ENCODE data around the gene DCDC1. TPM values are rescaled to one million over a fixed set of nuclear protein-coding genes. Genes with fewer than 3 reads are reported as not detected.

The DCDC1 gene
- total RNA-seq, 1 experiment from 2014 or later = 0.68 TPM

DNA sequence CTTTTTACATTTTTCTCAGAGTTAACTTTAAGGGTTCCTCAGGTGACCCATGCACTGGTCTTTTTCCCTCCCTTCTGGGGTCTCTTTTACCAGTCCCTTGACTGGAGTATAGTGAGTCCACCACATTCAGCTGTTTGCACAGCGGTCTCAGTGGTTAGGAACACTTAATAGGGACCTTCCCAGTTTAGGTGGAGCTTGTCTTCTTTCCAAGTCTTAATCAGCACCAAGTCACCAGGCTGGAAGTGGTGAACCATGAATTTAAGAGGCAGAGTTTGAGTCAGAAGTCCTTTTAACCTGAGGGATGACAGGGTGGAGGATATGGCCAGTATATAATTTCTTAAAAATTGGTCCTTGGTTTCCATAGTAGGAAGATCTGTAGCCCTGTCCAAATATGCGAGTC is 433.7 kb downstream of the DCDC1 start:
- no TSS peak for BruUV-seq (replicated peaks)
- no peak for DNase-seq
- no peak overlapping the region for H3K4me3 Mint-ChIP-seq (ENCODE audit: low read depth, unreplicated experiment)
- no peak overlapping the region for H3K27ac Mint-ChIP-seq (ENCODE audit: unreplicated experiment)
- H3K27me3 Mint-ChIP-seq (ENCODE audit: unreplicated experiment) = no peaks in the 10 kb centered on the region
- no peaks in the 10 kb centered on the region for H3K4me1 Mint-ChIP-seq (ENCODE audit: low read depth, unreplicated experiment)
- H3K9me3 Mint-ChIP-seq (ENCODE audit: low read depth, unreplicated experiment) = no peaks in the 10 kb centered on the region
- H3K36me3 Mint-ChIP-seq (ENCODE audit: insufficient read depth, unreplicated experiment) = no peaks in the 10 kb centered on the region
- TF ChIP-seq, protein P1, sequence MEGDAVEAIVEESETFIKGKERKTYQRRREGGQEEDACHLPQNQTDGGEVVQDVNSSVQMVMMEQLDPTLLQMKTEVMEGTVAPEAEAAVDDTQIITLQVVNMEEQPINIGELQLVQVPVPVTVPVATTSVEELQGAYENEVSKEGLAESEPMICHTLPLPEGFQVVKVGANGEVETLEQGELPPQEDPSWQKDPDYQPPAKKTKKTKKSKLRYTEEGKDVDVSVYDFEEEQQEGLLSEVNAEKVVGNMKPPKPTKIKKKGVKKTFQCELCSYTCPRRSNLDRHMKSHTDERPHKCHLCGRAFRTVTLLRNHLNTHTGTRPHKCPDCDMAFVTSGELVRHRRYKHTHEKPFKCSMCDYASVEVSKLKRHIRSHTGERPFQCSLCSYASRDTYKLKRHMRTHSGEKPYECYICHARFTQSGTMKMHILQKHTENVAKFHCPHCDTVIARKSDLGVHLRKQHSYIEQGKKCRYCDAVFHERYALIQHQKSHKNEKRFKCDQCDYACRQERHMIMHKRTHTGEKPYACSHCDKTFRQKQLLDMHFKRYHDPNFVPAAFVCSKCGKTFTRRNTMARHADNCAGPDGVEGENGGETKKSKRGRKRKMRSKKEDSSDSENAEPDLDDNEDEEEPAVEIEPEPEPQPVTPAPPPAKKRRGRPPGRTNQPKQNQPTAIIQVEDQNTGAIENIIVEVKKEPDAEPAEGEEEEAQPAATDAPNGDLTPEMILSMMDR (IDR thresholded peaks at IDR 0.05; ENCODE audit: unreplicated experiment) = no peak
- CTCF ChIA-PET = interaction anchor here (0.6 kb wide), 1 partner anchor 1404 kb away, joined by 3 read pairs; no protein-coding TSS in a partner anchor
- intact Hi-C loops (cut with micrococcal nuclease; ENCODE audit: unreplicated experiment) = no loop called here

DNA sequence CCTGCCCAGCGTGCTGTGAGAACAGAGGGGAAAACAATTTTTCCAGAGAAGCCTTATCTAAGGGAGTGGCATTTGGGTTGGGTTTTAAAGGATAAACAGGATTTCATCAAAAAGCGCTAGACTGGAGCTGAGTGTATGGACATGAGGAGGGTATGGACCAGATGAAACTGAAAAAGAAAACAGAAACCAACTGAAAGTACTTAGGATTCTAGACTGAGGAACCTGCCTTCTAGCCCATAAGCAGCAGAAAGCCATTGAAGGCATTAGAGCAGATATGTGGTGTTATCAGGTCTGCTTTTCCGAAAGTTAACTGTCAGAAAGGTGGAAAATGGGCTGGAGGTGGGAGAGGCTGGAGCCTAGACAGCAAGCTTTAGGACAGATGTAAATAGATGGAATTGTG is 443.4 kb downstream of the DCDC1 start:
- DNase-seq = no peak
- H3K9me3 Mint-ChIP-seq (ENCODE audit: low read depth, unreplicated experiment) = no peaks in the 10 kb centered on the region
- H3K27ac Mint-ChIP-seq (ENCODE audit: unreplicated experiment) = no peak overlapping the region
- CTCF ChIA-PET = no interaction called here
- no peak overlapping the region for H3K4me3 Mint-ChIP-seq (ENCODE audit: low read depth, unreplicated experiment)
- H3K4me1 Mint-ChIP-seq (ENCODE audit: low read depth, unreplicated experiment) = no peaks in the 10 kb centered on the region
- intact Hi-C loops (cut with micrococcal nuclease; ENCODE audit: unreplicated experiment) = no loop called here
- H3K36me3 Mint-ChIP-seq (ENCODE audit: insufficient read depth, unreplicated experiment) = no peaks in the 10 kb centered on the region
- TF ChIP-seq, protein P1 (IDR thresholded peaks at IDR 0.05; ENCODE audit: unreplicated experiment) = no peak
- no TSS peak for BruUV-seq (replicated peaks)
- peaks cover 13% of the 10 kb centered on the region for H3K27me3 Mint-ChIP-seq (ENCODE audit: unreplicated experiment)

DNA sequence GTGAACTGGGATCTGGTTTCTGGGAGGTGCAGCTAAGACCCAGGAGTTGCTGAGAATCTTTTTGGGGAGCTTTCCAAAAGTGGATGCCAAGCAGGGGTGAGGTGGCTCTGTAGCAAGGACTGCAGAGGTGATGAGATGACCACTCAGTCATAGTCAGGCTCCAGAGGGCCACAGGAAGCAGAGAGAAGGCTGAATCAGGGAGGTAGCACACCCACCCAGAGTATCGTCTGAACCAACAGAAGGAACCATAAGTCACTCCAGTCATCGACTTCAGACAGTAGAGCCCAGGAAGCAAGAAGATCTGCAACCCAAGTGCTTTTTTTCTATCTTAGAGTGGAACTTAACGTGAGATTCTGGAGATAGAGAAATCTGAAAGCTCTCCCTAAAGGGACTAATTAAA is 447.7 kb downstream of the DCDC1 start:
- no peak for DNase-seq
- no peak overlapping the region for H3K27ac Mint-ChIP-seq (ENCODE audit: unreplicated experiment)
- TF ChIP-seq, protein P1 (IDR thresholded peaks at IDR 0.05; ENCODE audit: unreplicated experiment) = no peak

DNA sequence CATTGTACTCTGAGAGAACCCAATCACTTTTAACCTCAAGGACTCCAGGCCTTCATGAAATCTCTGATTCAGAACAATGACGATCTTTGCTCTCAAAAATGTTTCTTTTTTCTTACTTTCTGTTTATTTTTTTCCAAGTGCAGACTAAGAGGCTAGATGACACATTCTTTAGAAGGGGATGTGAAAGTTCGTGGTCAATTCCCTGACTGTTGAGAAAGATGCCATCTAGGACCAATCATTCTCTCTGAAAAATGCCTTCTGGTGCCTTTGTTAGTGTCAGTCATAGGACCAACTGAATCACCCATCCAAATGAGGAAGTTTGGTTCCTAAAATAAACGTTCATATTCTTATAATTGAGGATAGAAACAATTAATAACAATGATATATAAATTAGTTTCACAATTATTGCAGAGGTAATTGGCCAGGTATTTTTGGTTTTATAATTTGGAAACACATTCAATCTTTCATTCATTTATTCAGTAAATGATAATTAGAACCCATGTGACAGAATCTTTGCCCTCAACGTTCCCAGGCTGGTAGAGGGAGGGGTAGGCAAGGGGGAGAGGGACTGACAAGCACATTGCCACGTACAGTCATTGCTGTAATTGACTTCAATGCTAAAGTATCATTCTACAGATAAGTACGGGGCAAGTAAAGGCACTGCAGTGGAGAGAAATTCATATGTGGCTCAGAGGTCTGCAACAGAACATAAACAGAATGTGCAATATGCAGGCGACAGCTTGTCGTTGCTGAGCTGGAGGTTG is 450.0 kb downstream of the DCDC1 start:
- Mint-ChIP-seq H3K36me3 (ENCODE audit: insufficient read depth, unreplicated experiment) (no peaks in the 10 kb centered on the region), H3K4me1 (ENCODE audit: low read depth, unreplicated experiment) (no peaks in the 10 kb centered on the region), H3K27ac (ENCODE audit: unreplicated experiment) (no peak overlapping the region), H3K9me3 (ENCODE audit: low read depth, unreplicated experiment) (no peaks in the 10 kb centered on the region), H3K4me3 (ENCODE audit: low read depth, unreplicated experiment) (no peak overlapping the region), H3K27me3 (ENCODE audit: unreplicated experiment) (peaks cover 24% of the 10 kb centered on the region)
- no TSS peak for BruUV-seq (replicated peaks)
- CTCF ChIA-PET = no interaction called here
- TF ChIP-seq, protein P1 (IDR thresholded peaks at IDR 0.05; ENCODE audit: unreplicated experiment) = no peak
- intact Hi-C loops (cut with micrococcal nuclease; ENCODE audit: unreplicated experiment) = loop anchor here (2.0 to 5.0 kb wide), 3 partner anchors 573 to 787 kb away; no protein-coding TSS in a partner anchor
- no peak for DNase-seq

More for the DNA sequence above, 447.7 kb downstream of the DCDC1 start:
- BruUV-seq (replicated peaks) = no TSS peak
- Mint-ChIP-seq H3K27me3 (ENCODE audit: unreplicated experiment) (peaks cover 27% of the 10 kb centered on the region), H3K9me3 (ENCODE audit: low read depth, unreplicated experiment) (no peaks in the 10 kb centered on the region), H3K36me3 (ENCODE audit: insufficient read depth, unreplicated experiment) (no peaks in the 10 kb centered on the region), H3K4me3 (ENCODE audit: low read depth, unreplicated experiment) (no peak overlapping the region), H3K4me1 (ENCODE audit: low read depth, unreplicated experiment) (no peaks in the 10 kb centered on the region)
- CTCF ChIA-PET = no interaction called here
- intact Hi-C loops (cut with micrococcal nuclease; ENCODE audit: unreplicated experiment) = no loop called here

Data from Calu3 (cell line).